ENCODE data around the gene EEF1A2.

Gene EEF1A2

GRCh38 chr20:63519668-63520503 lies 21.0 kb upstream of the EEF1A2 start:
- DNase-seq: no peak

- no peak for DNase-seq
Measured at GRCh38 chr20:63518946-63519667, 20.2 kb upstream of the EEF1A2 start.

DNA sequence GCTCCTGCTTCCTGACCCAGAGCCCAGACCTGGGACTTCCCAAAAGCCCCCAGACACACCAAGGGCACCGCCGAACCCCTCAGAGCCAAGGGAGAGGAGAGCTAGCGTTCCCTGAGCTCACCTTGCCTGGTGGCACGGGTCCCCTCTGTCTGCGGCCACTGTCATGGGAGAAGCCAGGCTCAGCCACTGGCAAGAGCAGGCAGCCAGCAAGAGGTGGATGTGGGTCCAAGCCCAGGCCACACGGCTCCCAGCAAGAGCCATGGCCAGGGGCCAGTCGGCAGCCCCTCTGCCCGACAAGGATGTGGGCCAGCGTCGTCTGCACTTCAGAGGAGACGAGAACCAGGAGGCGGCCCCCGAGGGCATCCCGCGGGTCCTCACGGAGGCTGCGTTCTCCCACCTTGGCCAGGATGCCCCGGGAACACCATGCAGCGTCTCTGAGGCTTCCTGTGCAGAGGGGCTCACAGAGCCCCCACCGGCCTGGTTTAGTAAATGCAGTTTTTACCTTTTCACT lies 19.5 kb upstream of the EEF1A2 start:
- no peak for DNase-seq

DNA sequence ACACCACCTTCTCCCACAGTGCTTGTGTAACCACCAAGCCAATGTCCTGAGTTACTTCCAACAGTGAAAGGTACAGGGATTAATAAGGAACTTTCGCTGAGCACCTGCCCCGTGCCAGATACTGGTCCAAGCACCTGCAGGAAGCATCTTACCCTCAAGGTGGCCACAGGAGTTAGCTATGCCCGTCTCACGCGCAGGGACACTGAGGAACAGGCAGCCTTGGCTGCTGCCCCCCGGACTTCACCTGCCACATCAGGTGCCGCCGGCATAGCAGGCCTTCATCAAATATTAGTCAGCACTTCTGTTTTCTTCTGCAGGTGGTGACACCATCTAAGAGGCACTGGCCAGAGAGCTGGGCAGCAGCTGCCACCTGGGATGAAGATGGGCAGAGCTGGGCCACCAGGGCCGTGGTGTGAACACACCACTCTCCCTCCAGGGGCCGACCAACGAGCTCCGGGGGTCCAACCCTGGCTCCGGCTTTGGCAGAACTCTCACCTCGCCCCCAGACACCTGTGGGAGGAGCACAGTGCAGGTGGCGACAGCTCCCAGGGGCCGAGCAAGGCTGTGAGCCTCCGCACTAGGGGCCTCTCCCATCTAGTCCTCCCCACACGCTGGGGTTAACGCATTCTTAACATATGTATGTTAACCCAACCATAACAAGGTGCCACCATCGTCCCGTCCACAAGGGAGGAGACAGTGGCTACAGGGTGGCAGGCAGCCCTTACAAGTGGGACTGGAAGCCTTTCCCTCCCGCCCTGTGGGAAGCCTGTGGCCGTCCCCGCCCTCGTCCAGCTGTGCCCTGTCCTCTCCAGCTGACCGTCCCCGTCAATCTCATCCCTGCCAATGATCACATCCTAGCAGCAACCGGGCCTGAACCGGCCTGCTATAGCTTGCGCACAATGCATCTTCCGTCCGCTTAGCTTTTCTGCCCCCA lies 18.8 kb upstream of the EEF1A2 start:
- no peak for DNase-seq

DNA sequence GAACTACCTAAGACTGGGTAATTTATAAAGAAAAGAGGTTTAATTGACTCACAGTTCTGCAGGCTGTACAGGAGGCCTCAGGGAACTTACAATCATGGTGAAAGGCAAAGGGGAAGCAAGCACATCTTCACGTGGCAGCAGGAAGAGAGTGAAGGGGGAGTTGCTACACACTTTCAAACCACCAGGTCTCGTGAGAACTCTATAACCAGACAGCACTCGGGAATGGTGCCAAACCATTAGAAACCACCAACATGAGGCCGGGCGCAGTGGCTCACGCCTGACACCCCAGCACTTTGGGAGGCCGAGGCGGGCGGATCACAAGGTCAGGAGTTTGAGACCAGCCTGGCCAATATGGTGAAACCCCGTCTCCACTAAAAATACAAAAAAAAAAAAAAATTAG lies 15.6 kb upstream of the EEF1A2 start:
- peak; percentile 33 for DNase-seq

GRCh38 chr20:63513207-63513606 lies 14.3 kb upstream of the EEF1A2 start:
- DNase-seq: no peak

DNA sequence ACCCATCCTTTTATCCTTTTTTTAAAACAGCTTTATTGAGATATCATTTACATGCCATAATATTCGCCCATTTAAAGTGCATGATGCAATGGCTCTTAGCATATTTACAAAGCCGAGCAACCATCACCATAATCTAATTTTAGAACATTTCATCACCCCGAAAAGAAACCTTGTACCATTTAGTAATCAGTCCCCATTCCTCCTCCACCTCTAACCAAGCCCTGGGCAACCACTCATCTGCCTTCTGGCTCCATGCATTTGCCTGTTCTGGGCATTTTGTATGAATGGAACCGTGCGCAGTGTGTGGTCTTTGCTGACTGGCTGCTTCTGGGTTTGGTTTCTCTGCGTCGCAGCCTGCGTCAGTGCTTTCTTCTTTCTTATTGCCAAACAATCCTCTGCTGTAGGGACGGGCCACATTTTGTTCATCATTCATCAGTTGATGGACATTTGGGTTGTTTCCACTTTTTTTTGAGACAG lies 10.2 kb upstream of the EEF1A2 start:
- DNase-seq: no peak

DNA sequence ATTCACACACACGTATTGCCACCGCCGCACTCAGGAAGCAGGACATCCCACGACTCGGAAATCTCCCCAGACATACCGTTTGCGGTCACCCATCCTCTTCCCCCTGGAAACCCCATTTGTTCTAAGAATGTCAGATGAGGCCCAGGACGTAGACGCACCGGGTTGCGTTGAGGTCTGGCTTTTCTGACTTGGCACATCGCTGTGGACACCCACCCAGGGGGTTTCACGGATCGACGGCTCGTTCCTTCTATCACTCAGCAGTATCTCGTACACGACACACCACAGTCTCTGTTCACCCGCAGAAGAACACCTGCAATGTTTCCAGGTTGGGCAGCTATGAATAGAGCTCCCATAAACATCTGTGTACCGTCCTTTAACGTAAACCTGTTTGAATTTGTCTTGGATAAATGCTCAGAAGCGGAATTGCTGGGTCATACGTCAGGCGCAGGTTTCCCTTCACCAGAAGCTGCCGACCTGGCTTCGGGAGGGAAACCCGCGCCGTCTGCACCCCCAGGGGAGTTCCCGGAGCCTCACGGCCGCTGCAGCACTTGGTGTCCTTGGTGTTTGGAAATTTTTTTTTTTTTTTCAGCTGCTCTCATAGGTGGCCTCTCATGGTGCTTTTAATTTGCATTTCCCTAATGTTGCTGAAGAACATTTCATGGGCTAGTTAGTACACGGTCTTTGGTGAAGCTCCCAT lies 9.3 kb upstream of the EEF1A2 start:
- no peak for DNase-seq

DNA sequence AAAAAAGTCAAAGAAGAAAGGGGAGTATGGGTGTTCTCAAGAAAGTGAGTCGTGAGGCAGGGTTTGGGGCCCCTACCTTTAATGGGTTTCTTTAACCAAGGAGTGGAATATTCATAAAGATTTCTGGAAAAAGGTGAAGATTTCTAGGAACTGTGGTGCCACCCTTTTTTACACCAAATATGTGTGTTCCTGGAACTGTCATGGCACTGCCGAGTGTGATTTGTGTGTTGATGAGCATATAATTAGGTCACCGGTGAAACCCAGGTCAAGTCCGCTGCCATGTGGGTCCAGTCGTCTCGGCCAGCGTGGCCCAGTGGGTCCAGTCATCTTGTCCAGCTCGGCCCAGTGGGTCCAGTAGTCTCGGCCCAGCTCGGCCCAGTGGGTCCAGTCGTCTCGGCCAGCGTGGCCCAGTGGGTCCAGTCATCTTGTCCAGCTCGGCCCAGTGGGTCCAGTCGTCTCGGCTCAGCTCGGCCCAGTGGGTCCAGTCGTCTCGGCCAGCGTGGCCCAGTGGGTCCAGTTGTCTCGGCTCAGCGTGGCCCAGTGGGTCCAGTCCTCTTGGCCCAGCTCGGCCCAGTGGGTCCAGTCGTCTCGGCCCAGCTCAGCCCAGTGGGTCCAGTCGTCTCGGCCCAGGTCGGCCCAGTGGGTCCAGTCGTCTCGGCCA lies 8.3 kb upstream of the EEF1A2 start:
- no peak for DNase-seq

DNA sequence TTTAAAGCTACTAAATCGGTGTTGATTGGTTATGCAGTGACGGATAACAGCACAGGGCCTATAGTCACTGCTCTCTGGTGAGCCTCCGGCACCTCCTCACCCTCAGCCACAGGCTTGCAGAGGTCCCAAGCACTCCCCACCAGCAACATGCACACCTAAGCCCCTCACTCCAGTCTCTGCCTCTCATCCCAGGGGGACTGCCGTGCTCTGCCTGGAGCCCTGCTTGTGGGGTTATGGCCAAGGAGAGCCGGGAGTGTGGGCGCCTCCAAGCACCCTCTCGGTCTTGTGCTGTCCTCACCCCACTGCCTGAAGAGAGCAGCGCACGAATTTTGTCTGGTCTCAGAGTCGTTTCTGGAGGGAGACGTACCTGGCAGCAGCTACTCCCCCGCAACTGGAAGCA lies 6.8 kb upstream of the EEF1A2 start:
- no peak for DNase-seq

GRCh38 chr20:63505281-63505680 lies 6.4 kb upstream of the EEF1A2 start:
- DNase-seq: no peak

DNA sequence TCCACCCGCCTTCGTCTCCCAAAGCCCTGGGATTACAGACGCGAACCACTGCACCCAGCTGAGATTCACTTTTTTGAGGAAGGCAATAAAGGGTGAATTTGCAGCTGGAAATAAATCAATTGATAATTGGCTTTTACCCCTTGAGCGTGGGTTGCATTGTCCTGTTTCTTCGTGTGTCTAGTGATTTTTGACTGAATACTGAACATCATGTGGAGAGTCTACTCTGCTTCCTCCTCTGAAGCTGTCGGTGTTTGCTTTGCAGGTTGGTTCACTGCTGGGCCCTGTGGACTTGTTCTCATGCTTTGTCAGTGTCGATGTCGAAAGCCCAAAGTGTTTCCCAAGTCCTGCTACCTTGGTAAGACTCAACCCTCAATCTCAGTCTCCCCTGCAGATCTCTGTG lies 5.8 kb upstream of the EEF1A2 start:
- no peak for DNase-seq

DNA sequence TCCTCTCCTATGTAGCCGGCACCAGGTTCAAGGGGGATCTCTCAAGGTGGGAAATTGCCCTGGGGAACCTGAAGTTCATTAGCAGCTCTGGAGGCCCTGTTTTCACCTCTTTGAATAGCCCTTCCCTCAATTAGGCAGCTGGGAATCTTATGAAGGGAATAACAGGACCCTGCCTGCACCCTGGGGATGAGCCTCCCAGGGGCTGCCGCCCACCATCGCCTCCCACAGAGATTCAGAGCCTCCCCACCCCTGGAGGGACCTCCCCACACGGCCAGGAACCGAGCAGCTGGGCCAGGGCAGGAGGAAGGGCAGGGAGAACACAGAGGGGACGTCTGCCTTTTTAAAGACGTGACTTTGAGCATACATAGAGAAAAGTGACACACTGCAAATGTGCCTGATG lies 4.6 kb upstream of the EEF1A2 start:
- DNase-seq: no peak

- DNase-seq: no peak
Measured at GRCh38 chr20:63502671-63503172, 3.8 kb upstream of the EEF1A2 start.

- no peak for DNase-seq
Measured at GRCh38 chr20:63501818-63502670, 3.2 kb upstream of the EEF1A2 start.

GRCh38 chr20:63500902-63501817 lies 2.3 kb upstream of the EEF1A2 start:
- DNase-seq: no peak

DNA sequence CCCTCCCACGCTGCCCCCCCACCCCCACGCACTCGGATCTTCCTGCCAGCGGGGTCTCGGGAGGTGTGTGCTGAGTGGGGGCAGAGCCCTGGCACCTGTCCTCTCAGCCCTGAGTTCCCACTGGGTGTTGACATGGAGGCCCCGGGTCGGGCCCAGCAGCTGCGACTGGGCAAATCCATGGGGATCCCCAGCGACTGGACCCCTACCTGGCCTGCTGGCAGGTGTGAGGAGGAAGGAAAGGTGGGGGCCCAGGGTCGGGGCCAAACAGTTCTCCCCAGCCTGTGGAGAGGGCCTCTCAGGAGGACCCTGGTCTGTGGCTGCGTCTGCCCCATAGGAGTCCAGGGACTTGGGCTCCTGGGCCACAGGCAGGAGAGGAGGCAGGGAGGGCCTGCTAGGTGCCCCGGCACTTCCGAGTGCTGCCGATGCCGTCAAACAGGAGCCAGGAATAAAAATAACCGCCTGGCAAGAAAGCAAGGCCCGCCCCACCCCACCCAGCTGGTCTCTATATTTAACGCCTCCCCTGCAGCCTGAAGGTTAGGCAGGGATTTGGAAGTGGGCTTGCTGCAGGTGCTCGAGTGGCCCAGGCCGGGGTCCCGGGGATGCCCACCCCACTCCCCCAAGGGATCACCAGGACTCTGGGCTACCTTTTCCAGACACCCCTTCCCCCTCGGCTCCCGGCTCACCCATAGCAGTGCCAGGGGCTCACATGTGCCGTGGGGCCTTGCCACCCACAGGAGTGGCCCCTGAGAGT lies 1.4 kb upstream of the EEF1A2 start:
- DNase-seq: no peak

DNA sequence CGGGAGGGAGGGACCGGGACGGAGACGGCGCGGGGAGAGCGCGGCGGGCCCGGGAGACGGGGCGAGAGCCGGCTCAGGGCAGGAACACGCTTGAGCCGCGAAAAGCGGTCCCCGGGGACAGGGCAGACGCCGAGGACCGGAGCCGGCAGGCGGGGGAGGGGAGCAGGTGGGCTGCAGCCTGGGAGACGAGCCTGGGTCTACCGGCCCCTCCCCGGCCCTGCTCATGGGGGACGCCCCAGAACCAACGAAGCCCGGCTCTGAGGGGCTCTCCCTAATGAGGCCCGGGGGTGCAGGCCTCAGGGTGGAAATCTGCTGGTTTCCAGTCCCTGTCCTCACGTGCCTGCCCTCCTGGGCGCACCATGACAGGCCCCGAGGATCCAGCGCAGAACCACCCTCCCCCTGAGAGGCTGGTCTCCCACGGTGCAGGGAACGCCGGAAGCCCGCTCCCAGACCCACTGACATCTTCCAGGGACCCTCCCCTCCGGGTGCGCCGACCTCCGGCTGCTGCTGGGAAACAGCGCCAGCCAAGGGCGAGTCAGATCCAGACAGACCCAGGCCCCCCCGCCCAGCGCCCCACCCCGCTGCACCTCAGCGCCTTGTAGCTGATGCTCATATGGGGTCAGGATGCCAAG lies 571 bp upstream of the EEF1A2 start:
- no peak for DNase-seq

Measured in KG1 (cell line).